Measurements from ENCODE around the gene SYNE3. TPM values are rescaled to one million over a fixed set of nuclear protein-coding genes. Genes with fewer than 3 reads are reported as not detected.

Gene SYNE3
- total and polyA plus RNA-seq, 2 donors (not counting 1 experiment from before 2014, with no cell fraction given), result 17.8 to 76.1 TPM

- no peak for ATAC-seq (ENCODE audit: low read depth)
- POLR2A ChIA-PET, result no interaction called here
- no peaks in the 10 kb centered on the region for H4K20me1 ChIP-seq (ENCODE audit: control insufficient read depth, insufficient read depth, low read length, poor library complexity, severe bottlenecking)
Measured at GRCh38 chr14:95493503-95493902, 22.9 kb downstream of the SYNE3 start.

More at GRCh38 chr14:95493503-95493902, 22.9 kb downstream of the SYNE3 start:
- peaks cover 0 to 2% (median 0%) of the 10 kb centered on the region in 3 donors for H3K9me3 ChIP-seq (ENCODE audit: control extremely low read depth in 1 of 3, control insufficient read depth in 2 of 3, insufficient read depth in 1 of 3, low read length in 2 of 3)
- no peaks in the 10 kb centered on the region for H3K27me3 ChIP-seq (replicated peaks in 1 of 4; ENCODE audit: control extremely low read depth in 1 of 4, control insufficient read depth in 3 of 4, insufficient read depth in 4 of 4, low read length in 3 of 4)
- Mint-ChIP-seq H3K4me3 (no peak overlapping the region), H3K4me1 (peaks cover 79% of the 10 kb centered on the region), H3K9me3 (ENCODE audit: insufficient read depth) (no peaks in the 10 kb centered on the region), H3K27ac (peak overlapping the region; percentile 70), H3K27me3 (no peaks in the 10 kb centered on the region)
- peaks cover 87% of the 10 kb centered on the region for H3K79me2 ChIP-seq (ENCODE audit: control insufficient read depth, insufficient read depth, low read length)
- H3K4me3 ChIP-seq (ENCODE audit: control extremely low read depth in 1 of 5, extremely low read depth in 1 of 5, insufficient read depth in 1 of 5, low read depth in 2 of 5, low read length in 4 of 5), result no peak overlapping the region
- H2AFZ ChIP-seq (ENCODE audit: insufficient read depth, low read depth, low read length, poor library complexity, severe bottlenecking), result no peak overlapping the region
- peaks cover 63 to 79% of the 10 kb centered on the region in 2 donors for H3K4me1 ChIP-seq (ENCODE audit: control insufficient read depth in 2 of 2, insufficient read depth in 2 of 2, low read length in 2 of 2)
- peaks cover 0 to 12% of the 10 kb centered on the region in 2 experiments for H3K36me3 ChIP-seq (replicated peaks in 1 of 2; ENCODE audit: control extremely low read depth in 1 of 2, control insufficient read depth in 1 of 2, extremely low read depth in 1 of 2, insufficient read depth in 2 of 2, low read length in 1 of 2)
- WGBS (ENCODE audit: insufficient coverage), result 94% methylated on average over 3 of the region's 5 CpGs
- TF ChIP-seq EZH2 (IDR thresholded peaks at IDR 0.05; ENCODE audit: borderline replicate concordance, insufficient read depth, low read depth, low read length, poor library complexity, severe bottlenecking) (no peak), CTCF (IDR thresholded peaks at IDR 0.05) (no peak)
- no peak overlapping the region for H3K4me2 ChIP-seq (replicated peaks; ENCODE audit: low read depth, low read length, poor library complexity, severe bottlenecking)
- intact Hi-C loops (cut with micrococcal nuclease), result no loop called here
- CTCF ChIA-PET, result interaction anchor here (1.2 to 1.7 kb wide), 5 partner anchors 9 to 50 kb away, joined by 3 to 6 read pairs (median 3); no protein-coding TSS in a partner anchor
- DNase-seq, result no peak
- H3K27ac ChIP-seq (ENCODE audit: low read length in 2 of 2), result peak overlapping the region in 1 of 2 donors; percentile 97
- no peak overlapping the region for H3K9ac ChIP-seq (ENCODE audit: low read length)

Measured in B cell (primary cell).